DMS153 (cell line): ENCODE data around the gene CAMTA1.
"Not testable (repeated sequence)": the region's sequence is repeated elsewhere in the genome, so short reads cannot be mapped to it uniquely, and the experiment has no call there.

Experiments
- DNase-seq: peaks from one replicate; lab custom pipeline; 2025; lab: John Stamatoyannopoulos, UW

The CAMTA1 gene

GRCh38 chr1:6785318-6785727 is at the start of gene CAMTA1:
CAMTA1 (plus strand) TSS chr1:6785454; CDS start chr1:6785531, 77 bp downstream.
- no peak for DNase-seq

- no peak for DNase-seq
Observed at GRCh38 chr1:6738987-6739676, 46.1 kb upstream of the CAMTA1 start.

GRCh38 chr1:6742676-6743188 is 42.5 kb upstream of the CAMTA1 start:
- not testable (repeated sequence) for DNase-seq

GRCh38 chr1:6743189-6744101 is 41.8 kb upstream of the CAMTA1 start:
- no peak for DNase-seq

- DNase-seq = no peak
Observed at GRCh38 chr1:6745073-6745472, 40.2 kb upstream of the CAMTA1 start.

- no peak for DNase-seq
Observed at GRCh38 chr1:6747674-6748073, 37.6 kb upstream of the CAMTA1 start.

GRCh38 chr1:6750490-6750889 is 34.8 kb upstream of the CAMTA1 start:
- no peak for DNase-seq

- DNase-seq = no peak
Observed at GRCh38 chr1:6753320-6754140, 31.7 kb upstream of the CAMTA1 start.

GRCh38 chr1:6756457-6756856 is 28.8 kb upstream of the CAMTA1 start:
- no peak for DNase-seq

GRCh38 chr1:6757719-6758435 is 27.4 kb upstream of the CAMTA1 start:
- DNase-seq = no peak

GRCh38 chr1:6761196-6761737 is 24.0 kb upstream of the CAMTA1 start:
- no peak for DNase-seq

GRCh38 chr1:6762060-6762459 is 23.2 kb upstream of the CAMTA1 start:
- DNase-seq = no peak

- no peak for DNase-seq
Observed at GRCh38 chr1:6770751-6771440, 14.4 kb upstream of the CAMTA1 start.

GRCh38 chr1:6771441-6771769 is 13.8 kb upstream of the CAMTA1 start:
- DNase-seq = no peak

GRCh38 chr1:6774381-6774780 is 10.9 kb upstream of the CAMTA1 start:
- DNase-seq = no peak

- no peak for DNase-seq
Observed at GRCh38 chr1:6775261-6776043, 9.8 kb upstream of the CAMTA1 start.

GRCh38 chr1:6776389-6776788 is 8.9 kb upstream of the CAMTA1 start:
- DNase-seq = no peak

GRCh38 chr1:6776895-6777294 is 8.4 kb upstream of the CAMTA1 start:
- DNase-seq = no peak

- DNase-seq = no peak
Observed at GRCh38 chr1:6777813-6778212, 7.4 kb upstream of the CAMTA1 start.
